HG03039 (cell line): ENCODE data around the gene SCN2B.
"Not testable (repeated sequence)": the region's sequence is repeated elsewhere in the genome, so short reads cannot be mapped to it uniquely, and the experiment has no call there.

Experiments used
- ATAC-seq: cut with Tn5 transposase; IDR thresholded peaks from one replicate; pipeline ENCODE4 v1.9.1; 2021; ENCODE audit warnings: mild to moderate bottlenecking, moderate library complexity; ENCODE audit not compliant: unreplicated experiment

Gene SCN2B

DNA sequence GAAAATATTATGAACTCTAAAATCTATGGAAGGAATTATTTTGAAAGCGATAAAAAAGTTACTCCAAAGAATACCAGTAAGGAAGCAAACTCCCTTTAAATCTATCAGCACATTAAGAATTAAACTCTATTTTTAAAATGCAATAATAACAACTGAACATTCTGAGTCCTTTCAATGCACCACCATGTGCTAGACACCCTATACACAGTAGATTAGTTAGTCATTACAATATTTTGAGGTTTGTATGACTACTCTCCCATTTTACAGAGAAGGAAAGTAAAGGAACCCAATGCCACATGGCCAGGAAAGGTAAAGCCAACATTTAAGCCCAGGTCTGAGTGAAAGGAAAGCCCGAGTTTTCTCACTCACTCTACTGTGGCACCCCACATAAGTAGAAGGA lies 30.6 kb upstream of the SCN2B start:
- ATAC-seq = no peak

DNA sequence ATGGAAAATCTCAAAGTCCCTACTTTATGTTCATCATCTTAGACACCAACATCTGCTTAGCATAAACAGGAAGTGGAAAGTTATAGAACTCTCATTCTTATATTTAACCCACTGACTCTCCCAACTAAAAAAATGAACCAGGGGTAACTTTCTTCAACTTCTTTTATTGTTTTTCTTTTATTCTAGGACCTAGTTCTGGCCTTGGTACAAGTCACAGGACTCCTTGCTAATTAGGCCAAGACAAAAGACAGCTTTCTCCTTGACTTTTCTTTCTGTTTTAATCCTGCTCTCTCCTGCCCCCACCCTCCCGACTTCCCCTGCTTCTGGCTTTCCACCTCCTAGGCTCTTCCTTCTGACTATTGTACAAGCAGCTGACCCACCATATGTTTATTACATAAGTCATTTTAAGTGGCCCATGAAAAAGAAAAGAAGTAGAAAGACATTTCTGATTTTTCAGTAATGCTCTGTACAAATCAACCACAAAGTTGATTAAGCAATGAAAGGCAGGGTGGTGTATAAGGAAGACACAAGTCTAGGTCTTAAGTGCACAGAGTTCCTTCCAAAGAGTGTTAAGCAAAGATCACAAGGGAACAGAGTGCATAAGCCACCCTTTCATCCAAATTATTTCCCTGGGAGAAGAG lies 30.1 kb upstream of the SCN2B start:
- ATAC-seq = no peak

DNA sequence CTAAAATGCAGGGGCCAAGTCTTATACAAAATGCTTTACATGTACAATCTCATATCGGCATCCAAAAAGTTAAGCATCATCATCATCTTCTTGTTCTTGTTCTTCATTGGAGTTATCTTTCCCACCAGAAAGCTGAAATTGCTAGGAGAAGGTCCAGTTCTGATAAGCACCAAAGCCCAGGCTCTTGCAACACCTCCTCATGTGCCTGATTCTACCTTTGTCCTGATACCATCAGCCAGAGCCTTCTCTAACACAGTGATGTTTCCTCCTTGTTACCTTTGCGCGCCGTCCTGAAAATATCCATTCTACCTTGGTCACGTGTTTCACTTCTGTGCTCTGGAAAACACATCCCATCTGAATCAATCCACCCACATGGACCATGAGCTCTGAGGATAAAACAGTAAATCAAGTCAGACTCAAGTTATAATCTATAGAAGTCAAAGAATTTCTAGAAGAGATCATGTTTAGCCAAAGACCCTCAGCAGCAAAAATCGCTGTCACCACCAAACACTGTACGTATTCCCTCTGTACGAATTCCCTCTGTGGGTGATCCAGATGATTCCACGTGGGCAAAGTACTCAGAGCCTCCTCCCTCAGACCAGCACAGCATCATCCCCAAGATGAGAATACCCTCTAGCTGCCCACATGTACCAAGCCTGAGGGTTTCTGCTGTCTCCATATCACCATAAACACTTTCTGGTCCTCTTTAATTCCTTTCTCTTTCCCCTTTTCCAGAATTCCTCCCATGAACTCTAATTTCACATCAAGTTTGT lies 29.4 kb upstream of the SCN2B start:
- ATAC-seq = no peak

DNA sequence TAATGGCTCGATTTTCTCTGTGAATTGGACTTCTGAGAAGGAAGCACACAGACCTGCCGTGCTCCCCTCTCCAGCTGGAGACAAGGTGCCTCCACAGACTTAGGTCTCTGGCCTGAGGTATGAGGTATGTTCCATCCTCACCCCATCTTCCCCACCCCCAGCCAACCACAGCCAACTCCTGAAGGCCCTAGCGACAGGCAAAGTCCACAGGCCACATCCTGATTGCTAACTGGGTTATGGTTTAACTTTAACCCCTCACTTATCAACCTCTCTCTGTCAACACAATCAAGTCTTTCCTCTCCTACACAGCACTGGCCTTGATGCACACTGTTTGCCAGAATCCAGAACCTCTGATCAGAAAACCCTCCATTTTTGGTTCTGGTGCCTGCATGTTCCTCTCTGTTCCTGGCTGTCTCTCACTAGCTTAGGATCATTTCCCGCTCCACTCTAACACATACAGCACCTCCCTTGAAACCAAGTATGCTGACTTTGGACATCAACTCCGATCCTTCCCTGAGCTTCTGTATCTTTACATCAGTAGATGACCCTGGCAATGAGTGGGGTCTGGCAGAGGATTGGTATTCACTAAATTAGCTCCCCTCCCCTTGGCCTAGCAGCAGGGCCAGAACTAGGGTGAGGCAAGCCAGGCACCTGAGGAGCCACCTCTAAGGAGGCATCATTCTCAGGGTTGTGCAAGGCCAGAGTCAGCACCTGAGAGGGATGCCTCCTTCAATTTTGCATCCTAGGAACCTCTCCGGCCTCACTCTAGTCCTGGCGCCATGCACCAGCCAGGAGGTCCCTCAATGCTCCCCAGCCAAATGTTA lies 26.4 kb upstream of the SCN2B start:
- ATAC-seq = no peak

DNA sequence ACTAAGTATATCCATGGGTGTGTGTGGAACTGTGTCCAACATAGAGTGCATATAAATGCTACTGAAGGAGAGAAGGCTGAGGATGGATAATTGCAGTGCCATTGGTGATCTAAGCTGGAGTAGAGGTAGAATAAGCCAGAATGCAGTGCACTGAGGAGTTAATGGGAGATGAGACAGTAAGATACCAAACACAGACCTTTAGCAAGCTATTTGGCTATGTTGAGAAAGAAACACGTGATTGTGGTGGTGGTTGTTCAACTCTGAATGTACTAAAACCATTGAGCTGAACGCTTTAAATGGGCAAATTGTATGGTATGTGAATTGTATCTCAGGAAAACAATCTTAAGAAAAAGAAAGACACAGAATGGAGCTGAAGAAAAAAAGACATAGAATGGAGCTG lies 25.5 kb upstream of the SCN2B start:
- no peak for ATAC-seq

- no peak for ATAC-seq
Measured at GRCh38 chr11:118200901-118201680, 24.7 kb upstream of the SCN2B start.

DNA sequence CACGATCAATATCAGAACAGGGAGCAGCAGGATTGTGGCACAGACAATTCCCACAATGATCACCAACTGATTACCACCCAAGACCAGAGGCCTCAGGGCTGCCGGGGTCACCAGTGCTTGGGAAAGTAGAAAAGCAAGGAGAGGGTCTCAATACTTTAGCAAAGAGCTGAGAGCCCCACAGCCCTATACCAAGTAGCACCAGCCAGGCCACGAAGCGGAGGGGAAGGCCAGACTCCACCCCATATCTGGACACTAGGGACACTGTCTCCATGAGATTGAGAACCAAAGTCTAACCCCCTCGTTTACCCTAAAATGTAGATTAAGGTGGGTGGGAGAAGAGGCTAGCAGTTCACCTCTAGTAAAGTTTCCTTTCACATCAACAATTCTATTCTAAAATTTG lies 24.1 kb upstream of the SCN2B start:
- ATAC-seq = no peak

- no peak for ATAC-seq
Measured at GRCh38 chr11:118199135-118199534, 22.7 kb upstream of the SCN2B start.

DNA sequence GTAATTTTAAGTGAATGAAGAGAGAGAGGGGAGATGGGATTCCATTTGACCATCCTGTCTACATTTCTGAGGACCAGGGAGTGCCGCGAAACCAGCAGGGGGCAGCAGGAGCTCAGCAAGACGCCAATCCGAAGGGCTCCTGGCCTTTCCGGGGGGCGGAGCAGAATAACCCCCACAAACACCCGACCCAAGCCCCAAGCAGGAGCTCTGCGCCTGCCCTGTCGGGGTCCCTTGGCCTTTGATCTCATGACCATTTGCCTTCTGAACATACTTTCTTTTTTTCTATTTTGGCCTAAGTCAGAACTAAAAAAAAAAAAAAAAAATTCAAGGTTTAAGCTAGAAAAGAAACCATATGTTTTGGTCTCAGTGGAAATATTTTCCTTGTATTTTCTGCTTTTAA lies 21.9 kb upstream of the SCN2B start:
- no peak for ATAC-seq

- ATAC-seq = no peak
Measured at GRCh38 chr11:118194835-118195627, 18.6 kb upstream of the SCN2B start.

DNA sequence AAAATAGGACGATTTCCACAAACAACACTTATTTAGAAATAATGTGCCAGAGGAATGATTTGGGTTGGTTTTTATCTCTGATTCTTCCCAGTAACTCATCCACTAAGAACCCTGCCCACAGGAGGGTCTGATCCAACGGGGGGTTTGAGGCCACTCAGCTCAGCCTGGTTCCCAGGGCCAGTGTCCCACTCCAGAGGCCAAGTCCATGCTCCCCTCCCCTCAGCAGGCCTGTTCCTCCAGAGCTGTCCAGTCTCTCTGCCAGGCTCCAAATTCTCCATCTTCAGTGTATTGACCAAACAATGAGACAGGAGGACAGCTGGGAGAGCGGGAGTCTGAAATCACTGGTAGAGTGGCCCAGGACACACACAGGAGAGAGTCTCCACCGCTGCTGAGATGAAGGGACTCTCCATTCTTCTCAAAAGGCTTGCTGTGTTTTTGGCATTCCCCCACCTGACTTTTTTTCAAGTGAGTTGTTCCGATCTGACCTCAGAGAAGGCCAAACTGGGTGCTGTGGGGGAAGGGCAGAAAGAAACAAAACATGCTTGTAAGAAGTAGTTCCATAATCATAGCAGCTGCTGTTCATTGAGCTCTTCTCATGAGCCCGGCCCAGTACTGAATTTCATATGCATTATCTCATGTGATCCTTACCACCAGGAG lies 17.6 kb upstream of the SCN2B start:
- ATAC-seq = no peak

DNA sequence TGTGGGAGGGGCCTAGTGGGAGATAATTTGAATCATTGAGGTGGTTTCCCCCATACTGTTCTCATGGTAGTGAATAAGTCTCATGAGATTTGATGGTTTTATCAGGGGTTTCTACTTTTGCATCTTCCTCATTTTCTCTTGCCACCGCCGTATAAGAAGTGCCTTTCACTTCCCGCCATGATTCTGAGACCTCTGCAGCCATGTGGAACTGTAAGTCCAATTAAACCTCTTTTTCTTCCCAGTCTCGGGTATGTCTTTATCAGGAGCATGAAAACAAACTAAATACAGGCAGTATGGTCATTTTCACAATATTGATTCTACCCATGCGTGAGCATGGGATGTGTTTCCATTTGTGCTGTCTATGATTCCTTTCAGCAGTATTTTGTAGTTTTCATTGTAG lies 16.4 kb upstream of the SCN2B start:
- ATAC-seq = not testable (repeated sequence)

- not testable (repeated sequence) for ATAC-seq
Measured at GRCh38 chr11:118190942-118191506, 14.6 kb upstream of the SCN2B start.

- ATAC-seq = no peak
Measured at GRCh38 chr11:118186346-118187107, 10.1 kb upstream of the SCN2B start.

DNA sequence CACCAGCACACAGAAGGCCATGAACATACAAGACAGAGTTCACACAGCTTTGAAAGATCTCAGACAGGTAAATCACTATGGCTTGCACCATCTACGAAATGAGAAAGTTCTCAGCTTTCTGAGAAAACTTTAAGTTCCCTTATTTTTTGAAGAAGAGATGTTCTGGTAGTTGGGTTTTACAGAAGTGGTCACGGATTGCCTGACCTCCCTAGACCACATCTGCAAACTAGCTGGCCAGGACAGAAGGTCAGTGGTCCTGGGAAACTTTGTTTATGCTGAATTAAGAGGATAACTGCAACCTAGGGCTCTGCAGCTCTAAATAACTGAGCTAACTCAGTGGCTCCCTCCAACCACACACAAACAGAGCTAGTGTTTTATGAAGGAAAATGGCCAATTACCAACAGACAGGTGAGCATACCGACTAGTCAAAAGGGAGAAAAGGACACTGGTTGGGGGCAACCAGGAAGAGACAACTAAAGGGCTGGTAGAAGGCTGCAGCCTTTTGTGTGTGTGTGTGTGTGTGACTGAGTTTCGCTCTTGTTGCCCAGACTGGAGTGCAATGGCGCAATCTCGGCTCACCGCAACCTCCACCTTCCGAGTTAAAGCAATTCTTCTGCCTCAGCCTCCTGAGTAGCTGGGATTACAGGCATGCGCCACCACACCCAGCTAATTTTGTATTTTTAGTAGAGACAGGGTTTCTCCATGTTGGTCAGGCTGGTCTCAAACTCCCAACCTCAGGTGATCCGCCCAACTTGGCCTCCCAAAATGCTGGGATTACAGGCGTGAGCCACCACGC lies 8.5 kb upstream of the SCN2B start:
- ATAC-seq = no peak

- not testable (repeated sequence) for ATAC-seq
Measured at GRCh38 chr11:118183691-118184090, 7.3 kb upstream of the SCN2B start.

DNA sequence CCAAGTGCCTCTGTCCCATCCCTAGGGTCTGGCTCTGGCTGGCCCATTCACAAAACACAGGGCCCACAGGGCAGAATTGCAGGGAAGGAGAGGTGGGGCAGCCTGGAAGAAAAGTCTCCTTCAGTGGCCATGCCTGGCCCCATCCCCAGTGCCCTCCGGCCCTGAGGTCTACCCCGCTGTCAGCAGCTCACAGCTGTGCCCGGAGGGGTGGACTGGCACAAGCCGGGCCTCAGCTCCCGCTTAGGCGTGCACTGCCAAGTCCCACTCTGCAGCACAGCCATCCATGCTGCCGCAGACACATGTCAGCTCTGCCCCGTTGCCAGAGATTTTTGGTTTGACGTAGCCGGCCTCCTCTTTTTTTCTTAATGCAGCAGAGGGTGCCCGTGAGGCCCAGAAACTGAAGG lies 3.9 kb upstream of the SCN2B start:
- ATAC-seq = no peak

DNA sequence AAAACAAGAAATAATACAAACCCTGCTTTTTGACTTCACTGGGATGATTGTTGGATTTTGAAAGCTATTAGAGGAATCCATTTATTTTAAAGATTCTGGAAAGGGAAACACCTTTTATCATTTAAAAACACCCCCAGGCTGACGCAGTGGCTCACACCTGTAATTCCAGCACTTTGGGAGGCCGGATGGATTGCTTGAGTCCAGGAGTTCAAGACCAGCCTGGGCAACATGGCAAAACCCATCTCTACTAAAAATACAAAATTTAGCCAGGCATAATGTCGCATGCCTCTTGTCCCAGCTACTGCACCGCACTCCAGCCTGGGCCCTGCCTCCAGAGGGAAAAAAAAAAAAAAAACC lies 317 bp upstream of the SCN2B start:
- no peak for ATAC-seq
